Pancreas (tissue), 10 donors: ENCODE measurements around the gene CLASP1. TPM values are rescaled to one million over a fixed set of nuclear protein-coding genes. Genes with fewer than 3 reads are reported as not detected.

Experiments used
- ATAC-seq, 4 donors: fragments of 200-7000 bp; cut with Tn5 transposase; one replicate each; pipeline versions ENCODE4 v1.8.0 to v1.9.1; 2020; ENCODE audit warnings: mild to moderate bottlenecking in 4 of 4, moderate library complexity in 4 of 4
- DNase-seq, 6 donors: peaks; one replicate each; pipeline ENCODE4 v3.0.0-alpha.2; 2020
- FAIRE-seq: peaks from 2 replicates; lab custom pipeline; 2012; peaks lifted over from hg19 to GRCh38; lab: Jason Lieb, UNC
- H3K27ac ChIP-seq, 4 donors: fragments of 200-600 bp; sonication (generic); 1 replicate in 3 of 4; 2 replicates in 1 of 4; pipeline versions ENCODE4 v1.5.0 to v1.8.0; 2020
- H3K27me3 ChIP-seq, 4 donors: fragments of 200-600 bp; one replicate each; pipeline ENCODE4 v1.8.0; 2021
- H3K36me3 ChIP-seq, 3 donors: fragments of 200-600 bp; sonication (generic) in 1 of 3; one replicate each; pipeline versions ENCODE4 v1.5.0 to v1.8.0; 2020 to 2021
- H3K4me1 ChIP-seq, 3 donors: fragments of 200-600 bp; one replicate each; pipeline ENCODE4 v1.8.0; 2021
- H3K4me3 ChIP-seq, 4 donors: fragments of 200-600 bp; sonication (generic) in 2 of 4; one replicate each; pipeline versions ENCODE4 v1.5.0 to v1.8.0; 2020 to 2021
- H3K9me3 ChIP-seq, 4 donors: fragments of 200-600 bp; one replicate each; pipeline ENCODE4 v1.8.0; 2021
- CTCF ChIP-seq, 4 donors: fragments of 200-600 bp; sonication (generic) in 3 of 4; IDR thresholded peaks; one replicate each; pipeline versions ENCODE4 v1.5.0 to v1.8.0; 2021; ENCODE audit warnings: antibody characterized with exemption in 4 of 4
- WGBS, 2 donors: extraction: QIAGEN DNeasy Blood & Tissue Kit; methylation state at CpG; one replicate each; pipeline ENCODE4 v1.1.7; 2013; 5-methylcytosine and 5-hydroxymethylcytosine counted together
- intact Hi-C, 3 donors: fragments of 100-400 bp; cut with DNase I; formaldehyde crosslinking; loops; one replicate each; pipeline versions ENCODE4 v1.11.1 to v1.14.2; 2022
- polyA plus RNA-seq, 2 donors: library from polyadenylated mRNA; stranded (reverse); fragments of 200-250 nt; gene quantifications; one replicate each; pipeline ENCODE4 v1.2.3, GENCODE V29; 2013
- total RNA-seq, 6 donors: library from RNA; stranded (reverse); fragmentation: NEBNext Ultra II Directional in 4 of 6; extraction: Animal tissue kit (Norgen Biotek cat#: 25700) in 4 of 6; gene quantifications; one replicate each; pipeline versions ENCODE4 v1.2.1 to v1.2.4, GENCODE V29; 2021 to 2023
- donor health status: healthy with polysubstance abuse.
- donor health status: DM: no; HTN: no; CAD: no; lungs with moderate emphysema.
- donor health status: DM: no; HTN: no; CAD: no.
- donor health status: control.
- donor health status: control.
- donor health status: Bipolar disorder and iron deficiency.
- donor health status: DM: yes; HTN: yes; CAD: no.
- donor health status: DM: no; HTN: no; CAD: no.
- donor health status: DM: no; HTN: no; CAD: no.
- donor health status: DM: yes; HTN: yes; CAD: no.

CLASP1 gene
- total and polyA plus RNA-seq, 8 donors: 8.9 to 34.5 (median 21.3) TPM

- FAIRE-seq (no peak), ATAC-seq (no peak), DNase-seq (no peak)
- Histone ChIP-seq H3K27ac (no peak overlapping the region), H3K9me3 (no peaks in the 10 kb centered on the region), H3K27me3 (no peaks in the 10 kb centered on the region), H3K4me1 (no peaks in the 10 kb centered on the region), H3K36me3 (no peaks in the 10 kb centered on the region), H3K4me3 (no peak overlapping the region)
- intact Hi-C loops: no loop called here
- WGBS, 2 donors: 98% methylated on average over 3 of the region's 3 CpGs
- TF ChIP-seq CTCF (IDR thresholded peaks at IDR 0.05): no peak
Measured at GRCh38 chr2:121436918-121437317, 212.3 kb downstream of the CLASP1 start.

- H3K36me3 ChIP-seq: no peaks in the 10 kb centered on the region
- FAIRE-seq (no peak), DNase-seq (no peak), ATAC-seq (no peak)
- H3K27ac ChIP-seq: no peak overlapping the region
- no peak overlapping the region for H3K4me3 ChIP-seq
- intact Hi-C loops: no loop called here
- no peaks in the 10 kb centered on the region for H3K9me3 ChIP-seq
- no peak for TF ChIP-seq CTCF (IDR thresholded peaks at IDR 0.05)
- WGBS, 2 donors: 93 to 95% methylated on average over 3 of the region's 3 CpGs
- H3K4me1 ChIP-seq: no peaks in the 10 kb centered on the region
- no peaks in the 10 kb centered on the region for H3K27me3 ChIP-seq
Measured at GRCh38 chr2:121435790-121436189, 213.5 kb downstream of the CLASP1 start.

- intact Hi-C loops: no loop called here
- FAIRE-seq (no peak), ATAC-seq (no peak)
Measured at GRCh38 chr2:121431214-121431613, 218.0 kb downstream of the CLASP1 start.

GRCh38 chr2:121429927-121430520 is 219.2 kb downstream of the CLASP1 start:
- 94% methylated on average over 16 of the region's 16 CpGs for WGBS, 2 donors
- Histone ChIP-seq H3K4me1 (no peaks in the 10 kb centered on the region), H3K4me3 (no peak overlapping the region), H3K36me3 (peaks cover 0 to 10% (median under 1%) of the 10 kb centered on the region in 3 donors), H3K27ac (peak overlapping the region in 1 of 4 donors; percentile 23), H3K27me3 (no peaks in the 10 kb centered on the region), H3K9me3 (no peaks in the 10 kb centered on the region)
- intact Hi-C loops: no loop called here
- DNase-seq (no peak), ATAC-seq (no peak), FAIRE-seq (no peak)
- no peak for TF ChIP-seq CTCF (IDR thresholded peaks at IDR 0.05)

More at GRCh38 chr2:121431214-121431613, 218.0 kb downstream of the CLASP1 start:
- H3K27ac ChIP-seq: no peak overlapping the region
- no peaks in the 10 kb centered on the region for H3K27me3 ChIP-seq
- DNase-seq: no peak
- no peaks in the 10 kb centered on the region for H3K4me1 ChIP-seq
- peaks cover 0 to 6% (median 0%) of the 10 kb centered on the region in 3 donors for H3K36me3 ChIP-seq
- no peak overlapping the region for H3K4me3 ChIP-seq
- no peak for TF ChIP-seq CTCF (IDR thresholded peaks at IDR 0.05)
- H3K9me3 ChIP-seq: no peaks in the 10 kb centered on the region
- 89 to 96% methylated on average over 1 of the region's 1 CpG for WGBS, 2 donors

GRCh38 chr2:121429119-121429903 is 220.0 kb downstream of the CLASP1 start:
- peak overlapping the region in 1 of 4 donors; percentile 23 for H3K27ac ChIP-seq
- FAIRE-seq: no peak
- no peak overlapping the region for H3K4me3 ChIP-seq
- no peak for DNase-seq
- no peaks in the 10 kb centered on the region for H3K9me3 ChIP-seq
- H3K4me1 ChIP-seq: no peaks in the 10 kb centered on the region
- TF ChIP-seq CTCF (IDR thresholded peaks at IDR 0.05): no peak
- intact Hi-C loops: no loop called here
- no peaks in the 10 kb centered on the region for H3K27me3 ChIP-seq
- 82 to 84% methylated on average over 8 of the region's 8 CpGs for WGBS, 2 donors
- peak in 2 of 4 donors; percentile 17 to 67 for ATAC-seq
- H3K36me3 ChIP-seq: peaks cover 0 to 17% (median 7%) of the 10 kb centered on the region in 3 donors
